ENCODE results near the gene PCDH10. TPM values are rescaled to one million over a fixed set of nuclear protein-coding genes. Genes with fewer than 3 reads are reported as not detected.

The PCDH10 gene
- total and polyA plus RNA-seq, 8 donors, result 0.09 to 0.26 (median 0.13) TPM

DNA sequence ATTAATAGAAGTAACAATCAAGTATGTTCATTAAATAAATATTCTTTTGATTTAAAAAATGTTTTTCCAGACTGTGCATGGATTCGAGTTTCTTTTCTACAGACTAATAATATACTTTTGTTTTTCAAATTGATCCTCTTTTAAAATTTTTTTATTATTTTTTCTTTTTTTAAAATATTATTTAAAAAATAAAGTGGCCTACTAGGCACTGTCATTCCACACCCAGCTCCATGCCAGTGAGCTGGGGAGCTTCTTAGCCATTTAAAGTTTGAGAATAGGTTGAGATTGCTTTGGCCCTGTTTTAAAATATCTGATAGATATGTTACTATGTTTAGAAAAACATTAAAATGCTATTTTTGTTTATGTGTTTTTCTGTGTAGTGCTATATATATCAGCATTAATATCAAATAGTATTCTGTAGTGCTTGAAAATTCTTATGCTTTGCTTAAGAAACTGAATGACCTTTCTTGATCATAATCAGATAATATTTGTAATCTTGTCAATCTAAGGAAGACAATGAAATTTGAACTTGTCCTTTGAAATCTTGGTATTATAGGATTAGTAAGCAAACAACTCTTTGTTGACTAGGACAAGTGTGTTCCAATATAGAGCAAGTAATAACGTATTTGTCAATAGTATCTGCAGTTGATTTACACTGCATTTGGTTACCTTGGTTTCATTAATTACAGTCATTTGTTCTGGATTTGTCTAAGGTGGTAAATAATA, 12.6 kb downstream of the PCDH10 start:
- no peak for DNase-seq
- TF ChIP-seq, protein P1, sequence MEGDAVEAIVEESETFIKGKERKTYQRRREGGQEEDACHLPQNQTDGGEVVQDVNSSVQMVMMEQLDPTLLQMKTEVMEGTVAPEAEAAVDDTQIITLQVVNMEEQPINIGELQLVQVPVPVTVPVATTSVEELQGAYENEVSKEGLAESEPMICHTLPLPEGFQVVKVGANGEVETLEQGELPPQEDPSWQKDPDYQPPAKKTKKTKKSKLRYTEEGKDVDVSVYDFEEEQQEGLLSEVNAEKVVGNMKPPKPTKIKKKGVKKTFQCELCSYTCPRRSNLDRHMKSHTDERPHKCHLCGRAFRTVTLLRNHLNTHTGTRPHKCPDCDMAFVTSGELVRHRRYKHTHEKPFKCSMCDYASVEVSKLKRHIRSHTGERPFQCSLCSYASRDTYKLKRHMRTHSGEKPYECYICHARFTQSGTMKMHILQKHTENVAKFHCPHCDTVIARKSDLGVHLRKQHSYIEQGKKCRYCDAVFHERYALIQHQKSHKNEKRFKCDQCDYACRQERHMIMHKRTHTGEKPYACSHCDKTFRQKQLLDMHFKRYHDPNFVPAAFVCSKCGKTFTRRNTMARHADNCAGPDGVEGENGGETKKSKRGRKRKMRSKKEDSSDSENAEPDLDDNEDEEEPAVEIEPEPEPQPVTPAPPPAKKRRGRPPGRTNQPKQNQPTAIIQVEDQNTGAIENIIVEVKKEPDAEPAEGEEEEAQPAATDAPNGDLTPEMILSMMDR (IDR thresholded peaks at IDR 0.05), result no peak
- no peaks in the 10 kb centered on the region for H3K9me3 ChIP-seq
- H3K4me1 ChIP-seq, result no peaks in the 10 kb centered on the region
- 50 to 67% methylated on average over 2 of the region's 2 CpGs for WGBS, 2 donors
- H3K27me3 ChIP-seq, result peaks cover 0 to 20% (median 4%) of the 10 kb centered on the region in 4 donors
- H3K27ac ChIP-seq, result no peak overlapping the region
- intact Hi-C loops (cut with DNase I), result no loop called here
- ATAC-seq, result no peak
- no peaks in the 10 kb centered on the region for H3K36me3 ChIP-seq
- FAIRE-seq, result no peak
- H3K4me3 ChIP-seq, result no peak overlapping the region

GRCh38 chr4:133162941-133163340, 13.8 kb downstream of the PCDH10 start:
- Histone ChIP-seq H3K4me3 (no peak overlapping the region), H3K27ac (no peak overlapping the region), H3K4me1 (no peaks in the 10 kb centered on the region), H3K36me3 (no peaks in the 10 kb centered on the region), H3K9me3 (no peaks in the 10 kb centered on the region), H3K27me3 (peaks cover 0 to 14% (median under 1%) of the 10 kb centered on the region in 4 donors)
- intact Hi-C loops (cut with DNase I), result no loop called here
- TF ChIP-seq, protein P1 (IDR thresholded peaks at IDR 0.05), result no peak
- DNase-seq (no peak), ATAC-seq (no peak), FAIRE-seq (no peak)
- WGBS, 2 donors, result 68 to 73% methylated on average over 8 of the region's 8 CpGs

GRCh38 chr4:133178956-133179355, 29.9 kb downstream of the PCDH10 start:
- H3K9me3 ChIP-seq, result no peaks in the 10 kb centered on the region
- no peak overlapping the region for H3K4me3 ChIP-seq
- H3K36me3 ChIP-seq, result no peaks in the 10 kb centered on the region
- ATAC-seq, result no peak
- WGBS, 2 donors, result 63 to 75% methylated on average over 2 of the region's 2 CpGs
- no peak overlapping the region for H3K27ac ChIP-seq
- DNase-seq, result no peak
- no peaks in the 10 kb centered on the region for H3K27me3 ChIP-seq
- intact Hi-C loops (cut with DNase I), result no loop called here
- TF ChIP-seq, protein P1 (IDR thresholded peaks at IDR 0.05), result no peak
- no peak for FAIRE-seq
- H3K4me1 ChIP-seq, result no peaks in the 10 kb centered on the region

DNA sequence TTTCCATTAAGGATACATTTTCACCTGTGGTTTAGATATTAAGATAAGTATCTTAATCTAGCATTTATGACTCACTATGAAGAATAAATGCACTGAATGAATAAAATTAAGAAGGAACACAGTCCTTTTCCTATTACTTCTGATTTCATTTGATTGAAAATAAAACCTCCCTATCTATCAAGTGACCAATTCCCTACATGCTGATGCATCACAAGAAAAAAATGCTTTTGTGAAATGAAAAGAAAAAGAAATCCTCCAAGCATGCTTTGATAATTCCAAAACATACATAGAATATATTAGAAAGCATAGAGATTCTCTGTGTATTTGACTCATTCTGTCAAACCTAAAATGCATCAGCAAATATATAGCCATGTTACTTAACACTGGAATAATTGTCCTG, 37.1 kb downstream of the PCDH10 start:
- DNase-seq (no peak), ATAC-seq (no peak), FAIRE-seq (no peak)
- no peaks in the 10 kb centered on the region for H3K9me3 ChIP-seq
- no peak overlapping the region for H3K4me3 ChIP-seq
- no peaks in the 10 kb centered on the region for H3K27me3 ChIP-seq
- intact Hi-C loops (cut with DNase I), result no loop called here
- H3K36me3 ChIP-seq, result no peaks in the 10 kb centered on the region
- TF ChIP-seq, protein P1 (IDR thresholded peaks at IDR 0.05), result no peak
- no peaks in the 10 kb centered on the region for H3K4me1 ChIP-seq
- no peak overlapping the region for H3K27ac ChIP-seq

DNA sequence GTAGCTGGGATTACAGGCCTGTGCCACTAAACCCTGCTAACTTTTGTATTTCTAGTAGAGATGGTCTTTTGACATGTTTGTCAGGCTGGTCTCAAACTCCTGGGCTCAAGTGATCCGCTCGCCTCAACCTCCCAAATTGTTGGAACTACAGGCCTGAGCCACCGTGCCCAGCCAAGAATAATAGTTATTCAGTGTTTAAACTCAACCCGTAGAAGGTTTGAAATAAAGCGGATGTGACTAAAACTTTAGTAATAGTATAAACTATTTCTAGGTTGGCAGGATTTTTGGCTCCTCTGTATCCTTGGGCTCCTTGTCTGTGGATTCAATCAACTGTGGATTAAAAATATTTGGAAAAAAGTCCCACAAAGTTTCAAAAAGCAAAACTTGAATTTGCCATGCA, 37.8 kb downstream of the PCDH10 start:
- H3K36me3 ChIP-seq, result no peaks in the 10 kb centered on the region
- no peak overlapping the region for H3K4me3 ChIP-seq
- intact Hi-C loops (cut with DNase I), result no loop called here
- no peaks in the 10 kb centered on the region for H3K4me1 ChIP-seq
- no peak for DNase-seq
- no peak for ATAC-seq
- TF ChIP-seq, protein P1 (IDR thresholded peaks at IDR 0.05), result no peak
- WGBS, 2 donors, result 83 to 86% methylated on average over 5 of the region's 5 CpGs
- FAIRE-seq, result no peak
- H3K27ac ChIP-seq, result no peak overlapping the region
- H3K27me3 ChIP-seq, result no peaks in the 10 kb centered on the region
- H3K9me3 ChIP-seq, result no peaks in the 10 kb centered on the region

Measured in pancreas (tissue), 10 donors.